GM19099 (cell line): ENCODE results near the gene ABI2.

Source experiments
- POLR2A ChIP-seq: IDR thresholded peaks from 3 replicates; pipeline ENCODE4 v1.6.1; 2011; ENCODE audit warnings: low read depth; ENCODE audit not compliant: insufficient read length; ENCODE audit errors: extremely low read depth

The ABI2 gene

GRCh38 chr2:203344667-203345066, 16.5 kb downstream of the ABI2 start:
- TF ChIP-seq POLR2A = no peak

GRCh38 chr2:203346612-203347011, 18.4 kb downstream of the ABI2 start:
- TF ChIP-seq POLR2A = no peak

- no peak for TF ChIP-seq POLR2A
Measured at GRCh38 chr2:203347375-203347774, 19.2 kb downstream of the ABI2 start.

GRCh38 chr2:203352604-203353255, 24.5 kb downstream of the ABI2 start:
- no peak for TF ChIP-seq POLR2A

GRCh38 chr2:203354966-203355365, 26.8 kb downstream of the ABI2 start:
- no peak for TF ChIP-seq POLR2A

- no peak for TF ChIP-seq POLR2A
Measured at GRCh38 chr2:203359450-203359849, 31.3 kb downstream of the ABI2 start.

- no peak for TF ChIP-seq POLR2A
Measured at GRCh38 chr2:203360833-203361430, 32.7 kb downstream of the ABI2 start.

- TF ChIP-seq POLR2A = no peak
Measured at GRCh38 chr2:203361495-203361894, 33.3 kb downstream of the ABI2 start.

GRCh38 chr2:203361922-203362321, 33.7 kb downstream of the ABI2 start:
- TF ChIP-seq POLR2A = no peak

- TF ChIP-seq POLR2A = no peak
Measured at GRCh38 chr2:203366639-203367466, 38.7 kb downstream of the ABI2 start.

GRCh38 chr2:203376173-203376572, 48.0 kb downstream of the ABI2 start:
- no peak for TF ChIP-seq POLR2A

- no peak for TF ChIP-seq POLR2A
Measured at GRCh38 chr2:203379156-203379555, 51.0 kb downstream of the ABI2 start.

GRCh38 chr2:203383038-203383437, 54.8 kb downstream of the ABI2 start:
- no peak for TF ChIP-seq POLR2A

- TF ChIP-seq POLR2A = no peak
Measured at GRCh38 chr2:203394519-203395227, 66.5 kb downstream of the ABI2 start.

- TF ChIP-seq POLR2A = no peak
Measured at GRCh38 chr2:203395858-203396257, 67.7 kb downstream of the ABI2 start.

GRCh38 chr2:203396667-203397066, 68.5 kb downstream of the ABI2 start:
- TF ChIP-seq POLR2A = no peak

- TF ChIP-seq POLR2A = no peak
Measured at GRCh38 chr2:203399031-203399430, 70.8 kb downstream of the ABI2 start.
